ENCODE measurements around the gene HNRNPDL.

HNRNPDL gene

DNA sequence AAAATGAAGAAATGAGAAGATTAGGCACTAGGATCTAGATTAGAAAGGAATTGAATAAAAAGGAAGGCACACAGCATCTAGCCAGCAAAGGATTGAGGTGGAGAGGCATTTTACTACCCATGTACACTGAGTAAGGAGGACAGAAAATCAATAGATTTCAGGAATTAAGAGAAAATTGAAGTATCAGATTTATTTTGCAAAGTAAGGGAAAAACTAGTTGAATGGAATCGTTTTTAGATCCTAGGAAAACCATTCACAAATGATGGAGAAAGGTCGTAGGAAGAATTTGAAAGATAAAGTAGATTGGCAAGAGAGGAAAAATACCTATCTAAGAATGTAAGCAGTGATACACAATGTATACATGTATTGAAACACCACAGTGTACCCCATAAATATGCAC, 31.4 kb upstream of the HNRNPDL start:
- Histone ChIP-seq H3K9me3 (ENCODE audit: control insufficient read depth, insufficient read depth, low read length) (no peaks in the 10 kb centered on the region), H3K36me3 (ENCODE audit: control insufficient read depth, insufficient read depth, low read length) (peaks cover 6% of the 10 kb centered on the region; the same call in 1 of the 2 replicates), H3K4me3 (ENCODE audit: low read length) (no peak overlapping the region), H3K27me3 (ENCODE audit: control insufficient read depth, insufficient read depth, low read length) (no peaks in the 10 kb centered on the region), H3K27ac (ENCODE audit: low read length) (no peak overlapping the region), H3K4me1 (ENCODE audit: control insufficient read depth, insufficient read depth, low read length) (no peaks in the 10 kb centered on the region)
- 100% methylated on average over 1 of the region's 2 CpGs for WGBS (ENCODE audit: insufficient coverage, insufficient read length)
- DNase-seq (ENCODE audit: low read depth, low spot score), result no peak

DNA sequence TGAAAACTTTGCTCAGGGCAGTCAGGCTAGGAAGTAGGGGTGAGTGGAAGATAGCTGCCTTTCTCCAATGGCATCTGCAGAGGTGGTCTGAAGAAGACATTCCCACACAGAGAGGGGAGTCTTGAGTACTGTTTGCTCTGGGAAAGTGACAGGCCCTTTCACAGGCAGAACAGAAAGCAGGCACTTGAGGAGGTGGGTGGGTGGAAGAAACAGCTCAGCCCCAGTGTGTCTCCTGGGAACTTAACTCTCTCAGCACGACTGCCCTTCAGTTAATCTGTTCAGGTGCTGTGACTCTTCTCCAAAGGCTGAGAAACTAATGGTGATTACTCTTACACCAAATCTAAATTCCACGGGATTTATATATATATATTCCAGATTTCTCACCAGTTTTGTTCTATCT, 28.5 kb upstream of the HNRNPDL start:
- Histone ChIP-seq H3K9me3 (ENCODE audit: control insufficient read depth, insufficient read depth, low read length) (no peaks in the 10 kb centered on the region), H3K4me1 (ENCODE audit: control insufficient read depth, insufficient read depth, low read length) (no peaks in the 10 kb centered on the region), H3K36me3 (ENCODE audit: control insufficient read depth, insufficient read depth, low read length) (peaks cover 10% of the 10 kb centered on the region; the same call in 1 of the 2 replicates), H3K27ac (ENCODE audit: low read length) (no peak overlapping the region), H3K27me3 (ENCODE audit: control insufficient read depth, insufficient read depth, low read length) (no peaks in the 10 kb centered on the region), H3K4me3 (ENCODE audit: low read length) (no peak overlapping the region)
- WGBS (ENCODE audit: insufficient coverage, insufficient read length), result no CpG with 5 or more reads among the region's 2 CpGs
- no peak for DNase-seq (ENCODE audit: low read depth, low spot score)

DNA sequence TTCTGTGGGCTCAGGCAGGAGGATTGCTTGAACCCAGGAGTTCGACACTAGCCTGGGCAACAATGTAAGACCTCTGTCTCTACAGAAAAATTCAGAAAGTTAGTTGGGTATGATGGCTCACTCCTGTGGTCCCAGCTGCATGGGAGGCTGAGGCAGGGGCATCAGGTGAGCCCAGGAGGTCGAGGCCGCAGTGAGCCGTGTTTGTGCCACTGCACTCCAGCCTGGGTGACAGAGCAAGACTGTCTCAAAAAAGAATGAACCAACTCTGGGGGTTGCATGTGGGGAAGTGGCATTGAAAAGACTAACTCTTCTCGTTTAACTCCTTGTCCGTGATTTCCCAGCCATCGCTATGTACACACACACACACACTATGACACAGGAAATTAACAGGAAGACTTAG, 27.0 kb upstream of the HNRNPDL start:
- WGBS (ENCODE audit: insufficient coverage, insufficient read length), result no CpG with 5 or more reads among the region's 7 CpGs
- H3K27me3 ChIP-seq (ENCODE audit: control insufficient read depth, insufficient read depth, low read length), result no peaks in the 10 kb centered on the region
- no peak overlapping the region for H3K4me3 ChIP-seq (ENCODE audit: low read length)
- H3K27ac ChIP-seq (ENCODE audit: low read length), result no peak overlapping the region
- peaks cover 6% of the 10 kb centered on the region; the same call in 1 of the 2 replicates for H3K36me3 ChIP-seq (ENCODE audit: control insufficient read depth, insufficient read depth, low read length)
- H3K4me1 ChIP-seq (ENCODE audit: control insufficient read depth, insufficient read depth, low read length), result no peaks in the 10 kb centered on the region; the same call in 1 of the 2 replicates
- no peak for DNase-seq (ENCODE audit: low read depth, low spot score)
- no peaks in the 10 kb centered on the region for H3K9me3 ChIP-seq (ENCODE audit: control insufficient read depth, insufficient read depth, low read length)

GRCh38 chr4:82452026-82452425, 21.8 kb upstream of the HNRNPDL start:
- peaks cover 22% of the 10 kb centered on the region; the same call in 1 of the 2 replicates for H3K36me3 ChIP-seq (ENCODE audit: control insufficient read depth, insufficient read depth, low read length)
- WGBS (ENCODE audit: insufficient coverage, insufficient read length), result no CpG with 5 or more reads among the region's 7 CpGs
- DNase-seq (ENCODE audit: low read depth, low spot score), result no peak

GRCh38 chr4:82450966-82451755, 20.9 kb upstream of the HNRNPDL start:
- Histone ChIP-seq H3K9me3 (ENCODE audit: control insufficient read depth, insufficient read depth, low read length) (no peaks in the 10 kb centered on the region), H3K4me3 (ENCODE audit: low read length) (no peak overlapping the region), H3K27me3 (ENCODE audit: control insufficient read depth, insufficient read depth, low read length) (no peaks in the 10 kb centered on the region), H3K27ac (ENCODE audit: low read length) (no peak overlapping the region), H3K4me1 (ENCODE audit: control insufficient read depth, insufficient read depth, low read length) (no peaks in the 10 kb centered on the region; the same call in 1 of the 2 replicates), H3K36me3 (ENCODE audit: control insufficient read depth, insufficient read depth, low read length) (peaks cover 20% of the 10 kb centered on the region; the same call in 1 of the 2 replicates)
- no CpG with 5 or more reads among the region's 13 CpGs for WGBS (ENCODE audit: insufficient coverage, insufficient read length)
- no peak for DNase-seq (ENCODE audit: low read depth, low spot score)

More at GRCh38 chr4:82452026-82452425, 21.8 kb upstream of the HNRNPDL start:
- no peaks in the 10 kb centered on the region; the same call in 1 of the 2 replicates for H3K4me1 ChIP-seq (ENCODE audit: control insufficient read depth, insufficient read depth, low read length)
- no peaks in the 10 kb centered on the region for H3K9me3 ChIP-seq (ENCODE audit: control insufficient read depth, insufficient read depth, low read length)
- H3K4me3 ChIP-seq (ENCODE audit: low read length), result no peak overlapping the region
- H3K27me3 ChIP-seq (ENCODE audit: control insufficient read depth, insufficient read depth, low read length), result no peaks in the 10 kb centered on the region
- no peak overlapping the region for H3K27ac ChIP-seq (ENCODE audit: low read length)

DNA sequence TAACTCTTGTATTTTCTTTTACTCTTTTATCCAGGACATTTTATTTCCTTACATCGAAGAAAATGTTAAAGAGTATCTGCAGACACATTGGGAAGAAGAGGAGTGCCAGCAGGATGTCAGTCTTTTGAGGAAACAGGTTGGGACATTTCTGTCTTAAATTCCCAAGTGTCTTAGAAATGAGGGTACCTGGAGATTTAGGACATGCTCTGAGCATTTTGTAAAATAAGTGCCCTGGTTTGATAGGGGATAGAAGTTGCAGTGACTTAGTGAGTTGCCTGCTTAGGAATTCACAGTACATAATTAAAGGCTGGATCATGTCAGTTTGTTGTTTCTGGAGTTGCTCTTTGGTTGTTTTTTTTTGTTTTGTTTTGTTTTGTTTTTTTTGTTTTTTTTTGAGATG, 17.6 kb upstream of the HNRNPDL start:
- no CpG with 5 or more reads among the region's 1 CpG for WGBS (ENCODE audit: insufficient coverage, insufficient read length)
- Histone ChIP-seq H3K36me3 (ENCODE audit: control insufficient read depth, insufficient read depth, low read length) (peaks cover 17% of the 10 kb centered on the region; the same call in 1 of the 2 replicates), H3K27me3 (ENCODE audit: control insufficient read depth, insufficient read depth, low read length) (no peaks in the 10 kb centered on the region), H3K4me1 (ENCODE audit: control insufficient read depth, insufficient read depth, low read length) (no peaks in the 10 kb centered on the region), H3K27ac (ENCODE audit: low read length) (no peak overlapping the region), H3K4me3 (ENCODE audit: low read length) (no peak overlapping the region), H3K9me3 (ENCODE audit: control insufficient read depth, insufficient read depth, low read length) (no peaks in the 10 kb centered on the region)
- DNase-seq (ENCODE audit: low read depth, low spot score), result no peak

GRCh38 chr4:82439088-82439487, 8.8 kb upstream of the HNRNPDL start:
- WGBS (ENCODE audit: insufficient coverage, insufficient read length), result no CpG with 5 or more reads among the region's 2 CpGs
- Histone ChIP-seq H3K27ac (ENCODE audit: low read length) (no peak overlapping the region), H3K4me1 (ENCODE audit: control insufficient read depth, insufficient read depth, low read length) (no peaks in the 10 kb centered on the region), H3K4me3 (ENCODE audit: low read length) (no peak overlapping the region), H3K9me3 (ENCODE audit: control insufficient read depth, insufficient read depth, low read length) (no peaks in the 10 kb centered on the region), H3K36me3 (ENCODE audit: control insufficient read depth, insufficient read depth, low read length) (no peaks in the 10 kb centered on the region), H3K27me3 (ENCODE audit: control insufficient read depth, insufficient read depth, low read length) (no peaks in the 10 kb centered on the region)
- no peak for DNase-seq (ENCODE audit: low read depth, low spot score)

- Histone ChIP-seq H3K36me3 (ENCODE audit: control insufficient read depth, insufficient read depth, low read length) (no peaks in the 10 kb centered on the region), H3K27ac (ENCODE audit: low read length) (no peak overlapping the region), H3K27me3 (ENCODE audit: control insufficient read depth, insufficient read depth, low read length) (no peaks in the 10 kb centered on the region), H3K4me3 (ENCODE audit: low read length) (no peak overlapping the region), H3K4me1 (ENCODE audit: control insufficient read depth, insufficient read depth, low read length) (no peaks in the 10 kb centered on the region), H3K9me3 (ENCODE audit: control insufficient read depth, insufficient read depth, low read length) (no peaks in the 10 kb centered on the region)
- no peak for DNase-seq (ENCODE audit: low read depth, low spot score)
- WGBS (ENCODE audit: insufficient coverage, insufficient read length), result no CpG with 5 or more reads among the region's 4 CpGs
Observed at GRCh38 chr4:82437285-82438005, 7.2 kb upstream of the HNRNPDL start.

DNA sequence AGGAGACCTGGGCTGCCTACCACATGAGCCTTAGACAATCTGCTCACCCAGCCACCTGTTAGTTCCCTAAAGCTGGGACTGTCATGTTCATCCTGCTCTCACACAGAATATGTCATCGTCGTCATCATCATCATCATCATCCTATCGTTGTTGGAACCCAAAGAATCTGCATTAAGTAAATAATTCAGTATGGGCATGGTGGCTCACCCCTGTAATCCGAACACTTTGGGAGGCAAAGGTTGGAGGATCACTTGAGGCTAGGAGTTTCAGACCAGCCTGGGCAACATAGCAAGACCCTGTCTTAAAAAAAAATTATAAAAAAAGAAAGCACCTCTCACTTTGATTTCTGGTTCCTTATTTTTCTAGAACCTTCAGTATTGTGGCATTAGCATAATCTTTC, 6.5 kb upstream of the HNRNPDL start:
- Histone ChIP-seq H3K9me3 (ENCODE audit: control insufficient read depth, insufficient read depth, low read length) (no peaks in the 10 kb centered on the region), H3K4me3 (ENCODE audit: low read length) (no peak overlapping the region), H3K27me3 (ENCODE audit: control insufficient read depth, insufficient read depth, low read length) (no peaks in the 10 kb centered on the region), H3K36me3 (ENCODE audit: control insufficient read depth, insufficient read depth, low read length) (no peaks in the 10 kb centered on the region), H3K4me1 (ENCODE audit: control insufficient read depth, insufficient read depth, low read length) (no peaks in the 10 kb centered on the region), H3K27ac (ENCODE audit: low read length) (no peak overlapping the region)
- WGBS (ENCODE audit: insufficient coverage, insufficient read length), result no CpG with 5 or more reads among the region's 4 CpGs
- DNase-seq (ENCODE audit: low read depth, low spot score), result no peak

- no peak for DNase-seq (ENCODE audit: low read depth, low spot score)
- H3K9me3 ChIP-seq (ENCODE audit: control insufficient read depth, insufficient read depth, low read length), result no peaks in the 10 kb centered on the region
- no peak overlapping the region for H3K4me3 ChIP-seq (ENCODE audit: low read length)
- no peaks in the 10 kb centered on the region for H3K27me3 ChIP-seq (ENCODE audit: control insufficient read depth, insufficient read depth, low read length)
- no peaks in the 10 kb centered on the region for H3K36me3 ChIP-seq (ENCODE audit: control insufficient read depth, insufficient read depth, low read length)
- no peaks in the 10 kb centered on the region for H3K4me1 ChIP-seq (ENCODE audit: control insufficient read depth, insufficient read depth, low read length)
- no CpG with 5 or more reads among the region's 5 CpGs for WGBS (ENCODE audit: insufficient coverage, insufficient read length)
- H3K27ac ChIP-seq (ENCODE audit: low read length), result no peak overlapping the region
Observed at GRCh38 chr4:82436130-82436529, 5.9 kb upstream of the HNRNPDL start.

Measured in iPS DF 6.9 (cell line).